Measurements from ENCODE around the gene DNAH1.

- TF ChIP-seq CTCF (conservative IDR thresholded peaks at IDR 0.05; ENCODE audit: low read length) (no peak), EZH2phosphoT487 (IDR thresholded peaks at IDR 0.05; ENCODE audit: borderline replicate concordance, low read depth, low read length) (no peak)
Measured at GRCh38 chr3:52323526-52324295, 7.6 kb downstream of the DNAH1 start.
